NCI-H2227 treated with DMSO at 0.1 percent for 48 hours (cell line): Measurements from ENCODE around the gene PDE3B.
"Not testable (repeated sequence)": the region's sequence is repeated elsewhere in the genome, so short reads cannot be mapped to it uniquely, and the experiment has no call there.

Source experiments
- DNase-seq: peaks from one replicate; lab custom pipeline; 2025; lab: John Stamatoyannopoulos, UW

PDE3B gene

GRCh38 chr11:14812757-14813156, 169.2 kb downstream of the PDE3B start:
- DNase-seq: no peak

GRCh38 chr11:14813516-14813915, 169.9 kb downstream of the PDE3B start:
- DNase-seq: no peak

GRCh38 chr11:14818779-14819178, 175.2 kb downstream of the PDE3B start:
- no peak for DNase-seq

- no peak for DNase-seq
Measured at GRCh38 chr11:14819596-14819995, 176.0 kb downstream of the PDE3B start.

GRCh38 chr11:14821031-14821430, 177.4 kb downstream of the PDE3B start:
- DNase-seq: no peak

- no peak for DNase-seq
Measured at GRCh38 chr11:14826600-14826999, 183.0 kb downstream of the PDE3B start.

GRCh38 chr11:14835496-14836492, 192.2 kb downstream of the PDE3B start:
- DNase-seq: no peak

- DNase-seq: no peak
Measured at GRCh38 chr11:14842002-14842401, 198.4 kb downstream of the PDE3B start.

GRCh38 chr11:14852571-14853177, 209.1 kb downstream of the PDE3B start:
- no peak for DNase-seq

GRCh38 chr11:14854057-14854456, 210.5 kb downstream of the PDE3B start:
- DNase-seq: no peak

GRCh38 chr11:14855890-14856289, 212.3 kb downstream of the PDE3B start:
- DNase-seq: no peak

GRCh38 chr11:14857621-14858020, 214.0 kb downstream of the PDE3B start:
- no peak for DNase-seq

- DNase-seq: no peak
Measured at GRCh38 chr11:14858404-14858803, 214.8 kb downstream of the PDE3B start.

GRCh38 chr11:14860511-14860910, 216.9 kb downstream of the PDE3B start:
- no peak for DNase-seq

GRCh38 chr11:14861680-14862079, 218.1 kb downstream of the PDE3B start:
- DNase-seq: no peak

- not testable (repeated sequence) for DNase-seq
Measured at GRCh38 chr11:14863775-14864174, 220.2 kb downstream of the PDE3B start.

- DNase-seq: no peak
Measured at GRCh38 chr11:14872032-14872431, 228.4 kb downstream of the PDE3B start.

GRCh38 chr11:14873632-14874031, 230.0 kb downstream of the PDE3B start:
- no peak for DNase-seq

GRCh38 chr11:14875163-14875562, 231.6 kb downstream of the PDE3B start:
- DNase-seq: no peak

- DNase-seq: no peak
Measured at GRCh38 chr11:14881576-14882193, 238.1 kb downstream of the PDE3B start.

GRCh38 chr11:14882196-14882595, 238.6 kb downstream of the PDE3B start:
- DNase-seq: no peak

GRCh38 chr11:14883683-14884082, 240.1 kb downstream of the PDE3B start:
- not testable (repeated sequence) for DNase-seq
